Pons (tissue), 1 donor: Measurements from ENCODE around the gene RHNO1.
"Not testable (repeated sequence)": the region's sequence is repeated elsewhere in the genome, so short reads cannot be mapped to it uniquely, and the experiment has no call there.

ENCODE experiments used
- DNase-seq: peaks from one replicate; pipeline ENCODE4 v3.0.0-alpha.2; 2016; ENCODE audit warnings: low spot score

RHNO1 gene

GRCh38 chr12:2858944-2859421 is 18.0 kb upstream of the RHNO1 start:
- DNase-seq = no peak

- DNase-seq = no peak
These were observed 16.9 kb upstream of the RHNO1 start for GRCh38 chr12:2860170-2860569.

- DNase-seq = no peak
These were observed 14.1 kb upstream of the RHNO1 start for GRCh38 chr12:2862876-2863275.

GRCh38 chr12:2863402-2863801 is 13.6 kb upstream of the RHNO1 start:
- DNase-seq = not testable (repeated sequence)

- DNase-seq = no peak
These were observed 12.8 kb upstream of the RHNO1 start for GRCh38 chr12:2864198-2864597.

- DNase-seq = not testable (repeated sequence)
These were observed 7.9 kb upstream of the RHNO1 start for GRCh38 chr12:2868986-2869632.

GRCh38 chr12:2876431-2877046 is 484 bp upstream of the RHNO1 start:
- no peak for DNase-seq

- peak; percentile 55 for DNase-seq
These were observed 1.1 kb downstream of the RHNO1 start for GRCh38 chr12:2877953-2878732.

- DNase-seq = no peak
These were observed 2.8 kb downstream of the RHNO1 start for GRCh38 chr12:2879853-2880252.

- DNase-seq = no peak
These were observed 7.8 kb downstream of the RHNO1 start for GRCh38 chr12:2884810-2885209.

GRCh38 chr12:2886768-2887450 is 9.9 kb downstream of the RHNO1 start:
- DNase-seq = no peak

GRCh38 chr12:2890001-2890387 is 13.0 kb downstream of the RHNO1 start:
- no peak for DNase-seq

- peak; percentile 98 for DNase-seq
These were observed 13.6 kb downstream of the RHNO1 start, which contains the start of gene TULP3 for GRCh38 chr12:2890388-2891239. Gene TULP3, plus strand, starts transcription at chr12:2890891. Its CDS starts 57 bp downstream, at chr12:2890948.

- DNase-seq = no peak
These were observed 14.4 kb downstream of the RHNO1 start for GRCh38 chr12:2891240-2892053.

- DNase-seq = no peak
These were observed 15.2 kb downstream of the RHNO1 start for GRCh38 chr12:2892246-2892645.

GRCh38 chr12:2893007-2893406 is 16.0 kb downstream of the RHNO1 start:
- no peak for DNase-seq

- no peak for DNase-seq
These were observed 18.0 kb downstream of the RHNO1 start for GRCh38 chr12:2895051-2895451.

GRCh38 chr12:2895511-2895910 is 18.5 kb downstream of the RHNO1 start:
- no peak for DNase-seq

- no peak for DNase-seq
These were observed 20.4 kb downstream of the RHNO1 start for GRCh38 chr12:2897418-2897817.

GRCh38 chr12:2900642-2901041 is 23.6 kb downstream of the RHNO1 start:
- DNase-seq = no peak
